Measurements from ENCODE around the gene RIMS1.
"Not testable (repeated sequence)": the region's sequence is repeated elsewhere in the genome, so short reads cannot be mapped to it uniquely, and the experiment has no call there.

RIMS1 gene

GRCh38 chr6:72250664-72251063 is 364.3 kb downstream of the RIMS1 start:
- DNase-seq = no peak

- no peak for DNase-seq
Observed at GRCh38 chr6:72260489-72260888, 374.1 kb downstream of the RIMS1 start.

- no peak for DNase-seq
Observed at GRCh38 chr6:72261554-72261953, 375.2 kb downstream of the RIMS1 start.

GRCh38 chr6:72262254-72262653 is 375.9 kb downstream of the RIMS1 start:
- DNase-seq = no peak

- DNase-seq = no peak
Observed at GRCh38 chr6:72267470-72267869, 381.1 kb downstream of the RIMS1 start.

GRCh38 chr6:72271531-72271930 is 385.2 kb downstream of the RIMS1 start:
- DNase-seq = no peak

GRCh38 chr6:72272958-72273357 is 386.6 kb downstream of the RIMS1 start:
- no peak for DNase-seq

- no peak for DNase-seq
Observed at GRCh38 chr6:72275888-72276287, 389.5 kb downstream of the RIMS1 start.

- no peak for DNase-seq
Observed at GRCh38 chr6:72282201-72282600, 395.9 kb downstream of the RIMS1 start.

GRCh38 chr6:72283571-72283970 is 397.2 kb downstream of the RIMS1 start:
- no peak for DNase-seq

- DNase-seq = no peak
Observed at GRCh38 chr6:72286911-72287311, 400.6 kb downstream of the RIMS1 start.

GRCh38 chr6:72287801-72288200 is 401.5 kb downstream of the RIMS1 start:
- DNase-seq = no peak

GRCh38 chr6:72288592-72288991 is 402.2 kb downstream of the RIMS1 start:
- no peak for DNase-seq

GRCh38 chr6:72290620-72291019 is 404.3 kb downstream of the RIMS1 start:
- no peak for DNase-seq

GRCh38 chr6:72296375-72296774 is 410.0 kb downstream of the RIMS1 start:
- DNase-seq = no peak

GRCh38 chr6:72305971-72306370 is 419.6 kb downstream of the RIMS1 start:
- DNase-seq = no peak

GRCh38 chr6:72316675-72317380 is 430.5 kb downstream of the RIMS1 start:
- DNase-seq = no peak

GRCh38 chr6:72321788-72322187 is 435.4 kb downstream of the RIMS1 start:
- DNase-seq = no peak

GRCh38 chr6:72322771-72323170 is 436.4 kb downstream of the RIMS1 start:
- DNase-seq = no peak

- no peak for DNase-seq
Observed at GRCh38 chr6:72324591-72324990, 438.2 kb downstream of the RIMS1 start.

- no peak for DNase-seq
Observed at GRCh38 chr6:72328775-72329174, 442.4 kb downstream of the RIMS1 start.

GRCh38 chr6:72335203-72335602 is 448.9 kb downstream of the RIMS1 start:
- DNase-seq = not testable (repeated sequence)

GRCh38 chr6:72348926-72349325 is 462.6 kb downstream of the RIMS1 start:
- no peak for DNase-seq

- DNase-seq = no peak
Observed at GRCh38 chr6:72350296-72350881, 464.0 kb downstream of the RIMS1 start.
